Neural progenitor cell (in vitro differentiated cells): ENCODE data around the gene SLC10A2. TPM values are rescaled to one million over a fixed set of nuclear protein-coding genes. Genes with fewer than 3 reads are reported as not detected.

Experiments used
- DNase-seq: peaks from one replicate; pipeline ENCODE4 v3.0.0-alpha.2; 2016; ENCODE audit warnings: low spot score
- H2AFZ ChIP-seq: fragments of 200-600 bp; sonication (generic); replicated peaks from 2 replicates; pipeline ENCODE4 v1.6.1; 2016; ENCODE audit warnings: antibody characterized with exemption
- H3F3A ChIP-seq: fragments of 200-600 bp; sonication (generic); 2 replicates; pipeline ENCODE4 v1.6.1; 2016; ENCODE audit warnings: antibody characterized with exemption, low read depth
- H3K27ac ChIP-seq: fragments of 200-600 bp; sonication (generic); 2 replicates; pipeline ENCODE4 v1.5.1; 2016; ENCODE audit warnings: mild to moderate bottlenecking
- H3K27me3 ChIP-seq: fragments of 200-600 bp; sonication (generic); 2 replicates; pipeline ENCODE4 v1.6.1; 2016; ENCODE audit warnings: mild to moderate bottlenecking, moderate library complexity
- H3K36me3 ChIP-seq: fragments of 200-600 bp; sonication (generic); 2 replicates; pipeline ENCODE4 v1.5.1; 2016
- H3K4me1 ChIP-seq: fragments of 200-600 bp; sonication (generic); 2 replicates; pipeline ENCODE4 v1.6.1; 2016; ENCODE audit warnings: mixed run types
- H3K4me2 ChIP-seq: fragments of 200-600 bp; sonication (generic); 2 replicates; pipeline ENCODE4 v1.6.1; 2016
- H3K4me3 ChIP-seq: fragments of 200-600 bp; sonication (generic); 2 replicates; pipeline ENCODE4 v1.5.1; 2016
- H3K79me2 ChIP-seq: fragments of 200-600 bp; sonication (generic); 2 replicates; pipeline ENCODE4 v1.6.1; 2016; ENCODE audit warnings: low read depth
- H3K9ac ChIP-seq: fragments of 200-600 bp; sonication (generic); 2 replicates; pipeline ENCODE4 v1.6.1; 2016
- H3K9me3 ChIP-seq: fragments of 200-600 bp; sonication (generic); 2 replicates; pipeline ENCODE4 v1.5.1; 2016; ENCODE audit warnings: low read depth
- H4K20me1 ChIP-seq: fragments of 200-600 bp; sonication (generic); 2 replicates; pipeline ENCODE4 v1.6.1; 2016; ENCODE audit warnings: low read depth
- H3K27ac Mint-ChIP-seq: 3 replicates; pipeline ENCODE4 v1.8.0; 2021; ENCODE audit warnings: mixed read lengths
- H3K27me3 Mint-ChIP-seq: 2 replicates; pipeline ENCODE4 v1.8.0; 2022; ENCODE audit warnings: low read depth, mild to moderate bottlenecking, inconsistent platforms, moderate library complexity, mixed read lengths; ENCODE audit not compliant: insufficient read depth
- H3K36me3 Mint-ChIP-seq: 3 replicates; pipeline ENCODE4 v1.8.0; 2021; ENCODE audit warnings: mixed read lengths
- H3K4me1 Mint-ChIP-seq: 3 replicates; pipeline ENCODE4 v1.8.0; 2021; ENCODE audit warnings: mixed read lengths
- H3K4me3 Mint-ChIP-seq: 3 replicates; pipeline ENCODE4 v1.8.0; 2021; ENCODE audit warnings: mild to moderate bottlenecking, moderate library complexity, mixed read lengths
- H3K9me3 Mint-ChIP-seq: 3 replicates; pipeline ENCODE4 v1.8.0; 2020; ENCODE audit warnings: mixed read lengths
- EZH2 ChIP-seq: fragments of 200-600 bp; sonication (generic); IDR thresholded peaks from 2 replicates; pipeline ENCODE4 v1.6.1; 2017; ENCODE audit warnings: antibody characterized with exemption, mild to moderate bottlenecking, moderate library complexity
- EZH2phosphoT487 ChIP-seq: fragments of 200-600 bp; sonication (generic); IDR thresholded peaks from 2 replicates; pipeline ENCODE4 v1.6.1; 2017; ENCODE audit warnings: antibody characterized with exemption
- total RNA-seq: library from RNA; depleted of rRNA; stranded (reverse); fragments of >200 nt; gene quantifications from 2 replicates; pipeline ENCODE4 v1.2.3, GENCODE V29; 2015; ENCODE audit warnings: low replicate concordance
- TF ChIP-seq, protein P1 (sequence below): fragments of 200-600 bp; sonication (generic); IDR thresholded peaks from 2 replicates; pipeline ENCODE4 v1.5.1; 2017; ENCODE audit warnings: antibody characterized with exemption, mild to moderate bottlenecking

The SLC10A2 gene
- total RNA-seq, 1 donor from 2014 or later: not detected

DNA sequence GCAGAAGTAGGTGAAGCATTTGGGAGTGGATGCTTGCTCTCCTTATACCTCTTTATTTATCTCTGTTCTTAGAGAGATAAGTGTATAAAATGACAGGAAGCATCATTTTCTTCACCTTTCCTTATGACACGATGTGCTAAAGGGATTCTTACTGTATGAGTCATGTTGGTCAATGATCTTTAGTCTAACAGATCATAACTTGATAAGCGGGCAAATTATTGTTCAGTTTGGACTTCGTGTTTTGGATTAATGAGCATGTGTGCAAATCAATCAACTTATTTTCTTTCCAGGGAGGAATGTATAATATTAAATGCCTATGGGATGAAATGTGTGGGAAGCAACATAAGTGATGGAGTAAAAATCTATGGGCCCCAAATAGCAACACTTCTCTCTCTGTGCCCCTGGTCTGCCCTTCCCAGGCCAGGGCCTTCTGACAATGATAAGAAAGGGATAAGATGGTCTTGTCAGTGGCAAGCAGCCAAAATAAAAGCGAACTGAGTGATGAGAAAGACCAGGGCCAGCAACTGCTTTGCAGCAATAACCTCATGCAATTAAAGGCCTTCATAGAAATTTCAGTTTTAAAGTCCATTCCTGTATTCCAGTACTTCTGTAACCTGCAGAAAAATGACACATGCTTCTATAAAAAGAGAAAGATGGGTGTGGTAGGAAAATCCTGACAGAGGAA lies 61.4 kb downstream of the SLC10A2 start:
- TF ChIP-seq, protein P1, sequence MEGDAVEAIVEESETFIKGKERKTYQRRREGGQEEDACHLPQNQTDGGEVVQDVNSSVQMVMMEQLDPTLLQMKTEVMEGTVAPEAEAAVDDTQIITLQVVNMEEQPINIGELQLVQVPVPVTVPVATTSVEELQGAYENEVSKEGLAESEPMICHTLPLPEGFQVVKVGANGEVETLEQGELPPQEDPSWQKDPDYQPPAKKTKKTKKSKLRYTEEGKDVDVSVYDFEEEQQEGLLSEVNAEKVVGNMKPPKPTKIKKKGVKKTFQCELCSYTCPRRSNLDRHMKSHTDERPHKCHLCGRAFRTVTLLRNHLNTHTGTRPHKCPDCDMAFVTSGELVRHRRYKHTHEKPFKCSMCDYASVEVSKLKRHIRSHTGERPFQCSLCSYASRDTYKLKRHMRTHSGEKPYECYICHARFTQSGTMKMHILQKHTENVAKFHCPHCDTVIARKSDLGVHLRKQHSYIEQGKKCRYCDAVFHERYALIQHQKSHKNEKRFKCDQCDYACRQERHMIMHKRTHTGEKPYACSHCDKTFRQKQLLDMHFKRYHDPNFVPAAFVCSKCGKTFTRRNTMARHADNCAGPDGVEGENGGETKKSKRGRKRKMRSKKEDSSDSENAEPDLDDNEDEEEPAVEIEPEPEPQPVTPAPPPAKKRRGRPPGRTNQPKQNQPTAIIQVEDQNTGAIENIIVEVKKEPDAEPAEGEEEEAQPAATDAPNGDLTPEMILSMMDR: no peak
- no peak for TF ChIP-seq EZH2
- TF ChIP-seq EZH2phosphoT487: no peak
- Histone ChIP-seq H3K9me3 (no peaks in the 10 kb centered on the region), H3F3A (no peaks in the 10 kb centered on the region), H3K4me1 (no peaks in the 10 kb centered on the region), H3K9ac (no peak overlapping the region), H4K20me1 (no peaks in the 10 kb centered on the region), H3K36me3 (no peaks in the 10 kb centered on the region), H3K79me2 (no peaks in the 10 kb centered on the region), H3K4me3 (no peak overlapping the region), H3K27ac (no peak overlapping the region), H3K27me3 (no peaks in the 10 kb centered on the region), H3K4me2 (no peak overlapping the region), H2AFZ (no peak overlapping the region)
- Mint-ChIP-seq H3K9me3 (no peaks in the 10 kb centered on the region), H3K36me3 (no peaks in the 10 kb centered on the region), H3K4me3 (no peak overlapping the region), H3K27me3 (no peaks in the 10 kb centered on the region), H3K4me1 (no peaks in the 10 kb centered on the region), H3K27ac (no peak overlapping the region)
- no peak for DNase-seq

DNA sequence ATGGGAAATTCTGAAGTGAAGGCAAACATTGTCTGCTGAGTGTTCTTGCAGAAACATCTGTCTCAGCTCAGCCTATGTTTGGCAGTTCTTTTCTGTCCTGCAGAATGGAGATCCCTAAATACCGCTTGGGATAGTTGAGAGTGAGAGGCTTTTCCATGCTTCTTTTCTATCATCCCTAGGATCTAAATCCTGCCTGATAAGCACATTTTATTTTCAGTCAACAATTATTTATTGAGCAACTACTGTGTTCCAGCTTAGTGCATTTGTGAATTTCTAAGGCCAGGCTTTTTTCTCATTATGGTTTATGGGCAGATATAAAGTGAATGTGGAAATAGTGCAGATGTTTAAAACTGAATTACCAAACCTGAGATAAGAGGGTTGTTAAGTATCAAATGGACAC lies 62.6 kb downstream of the SLC10A2 start:
- Histone ChIP-seq H4K20me1 (no peaks in the 10 kb centered on the region), H3K79me2 (no peaks in the 10 kb centered on the region), H3K4me2 (no peak overlapping the region), H2AFZ (no peak overlapping the region), H3F3A (no peaks in the 10 kb centered on the region), H3K4me1 (no peaks in the 10 kb centered on the region), H3K36me3 (no peaks in the 10 kb centered on the region), H3K27me3 (no peaks in the 10 kb centered on the region), H3K27ac (no peak overlapping the region), H3K9me3 (no peaks in the 10 kb centered on the region), H3K4me3 (no peak overlapping the region), H3K9ac (no peak overlapping the region)
- Mint-ChIP-seq H3K36me3 (no peaks in the 10 kb centered on the region), H3K9me3 (no peaks in the 10 kb centered on the region), H3K27me3 (no peaks in the 10 kb centered on the region), H3K27ac (no peak overlapping the region), H3K4me3 (no peak overlapping the region), H3K4me1 (no peaks in the 10 kb centered on the region)
- TF ChIP-seq, protein P1: no peak
- no peak for TF ChIP-seq EZH2phosphoT487
- TF ChIP-seq EZH2: no peak
- no peak for DNase-seq

DNA sequence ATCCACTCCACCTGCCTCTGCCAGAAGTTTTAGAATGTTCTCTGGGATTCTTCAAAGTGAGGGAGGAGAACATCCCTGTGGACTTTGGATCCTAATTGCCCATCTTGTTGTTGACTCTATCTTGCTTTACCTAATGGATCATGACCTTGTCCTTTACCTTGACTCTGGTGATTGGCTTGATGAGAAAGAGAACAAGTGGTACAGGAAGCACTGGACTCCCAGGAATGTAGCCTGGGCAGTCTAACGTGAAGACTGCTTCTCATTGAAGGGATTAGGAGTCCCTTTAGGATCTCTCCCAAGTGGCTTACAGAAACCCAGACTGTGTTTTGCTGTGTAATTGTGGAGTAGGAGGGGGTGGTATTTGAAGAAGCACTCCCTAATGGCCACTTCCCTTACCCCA lies 63.9 kb downstream of the SLC10A2 start:
- Mint-ChIP-seq H3K4me3 (no peak overlapping the region), H3K36me3 (no peaks in the 10 kb centered on the region), H3K4me1 (no peaks in the 10 kb centered on the region), H3K27me3 (no peaks in the 10 kb centered on the region), H3K27ac (no peak overlapping the region), H3K9me3 (no peaks in the 10 kb centered on the region)
- Histone ChIP-seq H3K4me3 (no peak overlapping the region), H3K27ac (no peak overlapping the region), H3K27me3 (no peaks in the 10 kb centered on the region), H3K79me2 (no peaks in the 10 kb centered on the region), H3K9ac (no peak overlapping the region), H3K9me3 (no peaks in the 10 kb centered on the region), H3F3A (no peaks in the 10 kb centered on the region), H3K4me1 (no peaks in the 10 kb centered on the region), H4K20me1 (no peaks in the 10 kb centered on the region), H3K4me2 (no peak overlapping the region), H3K36me3 (no peaks in the 10 kb centered on the region), H2AFZ (no peak overlapping the region)
- DNase-seq: no peak
- no peak for TF ChIP-seq EZH2phosphoT487
- no peak for TF ChIP-seq EZH2
- TF ChIP-seq, protein P1: no peak
